Dedifferentiated amniotic fluid mesenchymal stem cell (primary cell): ENCODE measurements around the gene OSBPL1A.
"Not testable (repeated sequence)": the region's sequence is repeated elsewhere in the genome, so short reads cannot be mapped to it uniquely, and the experiment has no call there.

Experiments
- DNase-seq: peaks from one replicate; pipeline ENCODE4 v3.0.0-alpha.2; 2016; ENCODE audit errors: extremely low spot score

The OSBPL1A gene

GRCh38 chr18:24187049-24187448 lies 210.6 kb downstream of the OSBPL1A start:
- DNase-seq, result no peak

- peak; percentile 54 for DNase-seq
Observed at GRCh38 chr18:24185805-24186204, 211.8 kb downstream of the OSBPL1A start.

- DNase-seq, result no peak
Observed at GRCh38 chr18:24181806-24182205, 215.8 kb downstream of the OSBPL1A start.

GRCh38 chr18:24180048-24180447 lies 217.6 kb downstream of the OSBPL1A start:
- no peak for DNase-seq

- DNase-seq, result no peak
Observed at GRCh38 chr18:24177499-24178133, 220.0 kb downstream of the OSBPL1A start.

GRCh38 chr18:24176727-24177416 lies 220.8 kb downstream of the OSBPL1A start:
- DNase-seq, result no peak

- DNase-seq, result no peak
Observed at GRCh38 chr18:24173997-24174396, 223.6 kb downstream of the OSBPL1A start.

- DNase-seq, result no peak
Observed at GRCh38 chr18:24170360-24170759, 227.3 kb downstream of the OSBPL1A start.

- no peak for DNase-seq
Observed at GRCh38 chr18:24168496-24168895, 229.1 kb downstream of the OSBPL1A start.

GRCh38 chr18:24161304-24161703 lies 236.3 kb downstream of the OSBPL1A start:
- no peak for DNase-seq

- DNase-seq, result no peak
Observed at GRCh38 chr18:24160086-24160485, 237.5 kb downstream of the OSBPL1A start.

- DNase-seq, result no peak
Observed at GRCh38 chr18:24157855-24158254, 239.8 kb downstream of the OSBPL1A start.

- no peak for DNase-seq
Observed at GRCh38 chr18:24153397-24153796, 244.2 kb downstream of the OSBPL1A start.

- not testable (repeated sequence) for DNase-seq
Observed at GRCh38 chr18:24149591-24149990, 248.0 kb downstream of the OSBPL1A start.

GRCh38 chr18:24142376-24142775 lies 255.2 kb downstream of the OSBPL1A start:
- DNase-seq, result no peak

- DNase-seq, result no peak
Observed at GRCh38 chr18:24140697-24141096, 256.9 kb downstream of the OSBPL1A start.

- peak; percentile 78 for DNase-seq
Observed at GRCh38 chr18:24138789-24139616, 258.6 kb downstream of the OSBPL1A start, which contains the start of gene CABYR. TSS of gene CABYR (plus strand) at chr18:24139062. CDS start at chr18:24143115, 4,053 bp downstream.

GRCh38 chr18:24138409-24138788 lies 259.2 kb downstream of the OSBPL1A start:
- DNase-seq, result no peak

GRCh38 chr18:24136967-24137373 lies 260.7 kb downstream of the OSBPL1A start:
- DNase-seq, result no peak

GRCh38 chr18:24130494-24130893 lies 267.1 kb downstream of the OSBPL1A start:
- no peak for DNase-seq

- DNase-seq, result no peak
Observed at GRCh38 chr18:24128700-24129099, 268.9 kb downstream of the OSBPL1A start.

GRCh38 chr18:24127735-24128134 lies 269.9 kb downstream of the OSBPL1A start:
- no peak for DNase-seq
